NOMO-1 treated with DMSO at 0.1 percent for 48 hours (cell line): Measurements from ENCODE around the gene LEFTY2.
"Not testable (repeated sequence)": the region's sequence is repeated elsewhere in the genome, so short reads cannot be mapped to it uniquely, and the experiment has no call there.

Experiments
- DNase-seq: peaks from one replicate; lab custom pipeline; 2025; ENCODE audit not compliant: unreplicated experiment; lab: John Stamatoyannopoulos, UW

The LEFTY2 gene

GRCh38 chr1:225941187-225941941 lies at the start of gene LEFTY2:
Gene LEFTY2 (minus strand): TSS chr1:225941220. CDS start chr1:225941140, 80 bp downstream.
- no peak for DNase-seq

GRCh38 chr1:225987491-225988316 lies 46.7 kb upstream of the LEFTY2 start:
- peak; percentile 40 for DNase-seq

GRCh38 chr1:225981714-225982113 lies 40.7 kb upstream of the LEFTY2 start:
- no peak for DNase-seq

- no peak for DNase-seq
Measured at GRCh38 chr1:225980005-225980836, 39.2 kb upstream of the LEFTY2 start.

- no peak for DNase-seq
Measured at GRCh38 chr1:225979421-225979820, 38.4 kb upstream of the LEFTY2 start.

- DNase-seq: no peak
Measured at GRCh38 chr1:225977937-225978748, 37.1 kb upstream of the LEFTY2 start.

- DNase-seq: not testable (repeated sequence)
Measured at GRCh38 chr1:225975146-225975545, 34.1 kb upstream of the LEFTY2 start.

GRCh38 chr1:225974454-225974853 lies 33.4 kb upstream of the LEFTY2 start:
- DNase-seq: no peak

- no peak for DNase-seq
Measured at GRCh38 chr1:225973158-225973557, 32.1 kb upstream of the LEFTY2 start.

GRCh38 chr1:225972344-225973152 lies 31.5 kb upstream of the LEFTY2 start:
- no peak for DNase-seq

GRCh38 chr1:225970592-225971157 lies 29.7 kb upstream of the LEFTY2 start:
- DNase-seq: not testable (repeated sequence)

- not testable (repeated sequence) for DNase-seq
Measured at GRCh38 chr1:225969751-225970150, 28.7 kb upstream of the LEFTY2 start.

GRCh38 chr1:225965231-225965630 lies 24.2 kb upstream of the LEFTY2 start:
- DNase-seq: no peak

GRCh38 chr1:225963735-225964530 lies 22.9 kb upstream of the LEFTY2 start:
- DNase-seq: no peak

- peak; percentile 21 for DNase-seq
Measured at GRCh38 chr1:225962440-225962975, 21.5 kb upstream of the LEFTY2 start.

GRCh38 chr1:225961659-225962439 lies 20.8 kb upstream of the LEFTY2 start:
- no peak for DNase-seq

GRCh38 chr1:225958041-225958440 lies 17.0 kb upstream of the LEFTY2 start:
- no peak for DNase-seq
